Right lobe of liver (tissue), 6 donors: ENCODE results near the gene GATA5. TPM values are rescaled to one million over a fixed set of nuclear protein-coding genes. Genes with fewer than 3 reads are reported as not detected.

Experiments used
- ATAC-seq, 4 donors: fragments of 200-7000 bp; cut with Tn5 transposase; one replicate each; pipeline ENCODE4 v1.9.1; 2020; ENCODE audit warnings: mild to moderate bottlenecking in 4 of 4, moderate library complexity in 4 of 4
- DNase-seq, 3 donors: peaks; one replicate each; pipeline ENCODE4 v3.0.0-alpha.2; 2020
- H3K27ac ChIP-seq, 3 donors: fragments of 200-600 bp; one replicate each; pipeline ENCODE4 v1.8.0; 2022
- H3K27me3 ChIP-seq, 2 donors: fragments of 200-600 bp; one replicate each; pipeline ENCODE4 v1.8.0; 2022
- H3K36me3 ChIP-seq, 4 donors: fragments of 200-600 bp; sonication (generic) in 1 of 4; one replicate each; pipeline versions ENCODE4 v1.5.1 to v1.8.0; 2017 to 2022; ENCODE audit warnings: control low read depth in 1 of 4
- H3K4me1 ChIP-seq, 4 donors: fragments of 200-600 bp; sonication (generic) in 1 of 4; one replicate each; pipeline versions ENCODE4 v1.5.1 to v1.8.0; 2017 to 2022; ENCODE audit warnings: control low read depth in 1 of 4
- H3K4me3 ChIP-seq, 3 donors: fragments of 200-600 bp; one replicate each; pipeline ENCODE4 v1.8.0; 2022
- H3K9me3 ChIP-seq, 4 donors: fragments of 200-600 bp; sonication (generic) in 1 of 4; one replicate each; pipeline versions ENCODE4 v1.5.1 to v1.8.0; 2017 to 2022; ENCODE audit warnings: control low read depth in 1 of 4
- POLR2A ChIP-seq: fragments of 450-650 bp; IDR thresholded peaks from one replicate; pipeline ENCODE4 v1.6.1; 2017; ENCODE audit warnings: antibody characterized with exemption, mild to moderate bottlenecking
- WGBS: methylation state at CpG from one replicate; pipeline ENCODE4 v1.1.6; 2018; ENCODE audit warnings: low coverage, low lambda C conversion rate; ENCODE audit not compliant: insufficient coverage; ENCODE audit errors: missing lambda C conversion rate; 5-methylcytosine and 5-hydroxymethylcytosine counted together
- intact Hi-C, 2 donors: fragments of 100-400 bp; cut with DNase I; formaldehyde crosslinking; loops; one replicate each; pipeline versions ENCODE4 v1.11.2 to v1.14.1; 2022
- total RNA-seq, 6 experiments: library from RNA; depleted of rRNA in 2 of 6; stranded (reverse); fragments of >200 nt in 2 of 6; fragmentation: NEBNext Ultra II Directional in 3 of 6; extraction: Animal tissue kit (Norgen Biotek cat#: 25700) in 3 of 6; gene quantifications; one replicate each; pipeline versions ENCODE4 v1.1.0 to v1.2.4, GENCODE V29; 2016 to 2023
- TF ChIP-seq, protein P1 (sequence below), 4 donors: fragments of 200-600 bp in 3 of 4; fragments of 450-650 bp in 1 of 4; IDR thresholded peaks; one replicate each; pipeline versions ENCODE4 v1.5.1 to v1.8.0; 2016 to 2022; ENCODE audit warnings: antibody characterized with exemption in 4 of 4, mild to moderate bottlenecking in 2 of 4
- donor health status: DM: no; HTN: yes; CAD: no.
- donor health status: DM: no; HTN: no; CAD: no.
- donor health status: DM: no; HTN: no; CAD: no.
- donor health status: DM: no; HTN: yes; CAD: no.
- donor health status: DM: no; HTN: yes; CAD: no.

GATA5 gene
- total RNA-seq, 6 experiments from 2014 or later: 0.12 to 0.56 (median 0.26) TPM

DNA sequence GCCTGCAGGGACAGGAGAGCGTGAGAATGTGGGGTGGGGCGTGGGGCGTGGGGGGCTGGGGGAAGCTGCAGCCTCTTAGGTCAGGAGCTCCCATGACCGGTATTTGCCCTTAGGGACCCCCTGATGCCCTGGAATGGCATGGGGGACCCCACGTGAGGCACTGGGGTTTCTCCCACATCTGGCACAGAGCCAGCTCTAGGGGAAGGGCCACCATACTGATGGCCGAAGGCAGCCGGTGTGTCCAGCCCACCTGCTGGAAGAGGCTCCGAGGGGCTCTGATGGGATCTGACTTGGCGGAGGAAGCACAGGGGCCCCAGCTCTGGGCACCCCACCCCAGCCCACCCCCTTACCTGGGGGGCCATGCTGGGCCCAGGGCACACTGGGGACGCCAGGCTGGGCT lies 10.8 kb downstream of the GATA5 start:
- no peak overlapping the region for H3K4me3 ChIP-seq
- intact Hi-C loops: no loop called here
- H3K4me1 ChIP-seq: no peaks in the 10 kb centered on the region
- no peaks in the 10 kb centered on the region for H3K9me3 ChIP-seq
- no peaks in the 10 kb centered on the region for H3K27me3 ChIP-seq
- H3K27ac ChIP-seq: no peak overlapping the region
- ATAC-seq (no peak), DNase-seq (no peak)
- WGBS: 100% methylated on average over 3 of the region's 10 CpGs
- no peaks in the 10 kb centered on the region for H3K36me3 ChIP-seq
- TF ChIP-seq, protein P1, sequence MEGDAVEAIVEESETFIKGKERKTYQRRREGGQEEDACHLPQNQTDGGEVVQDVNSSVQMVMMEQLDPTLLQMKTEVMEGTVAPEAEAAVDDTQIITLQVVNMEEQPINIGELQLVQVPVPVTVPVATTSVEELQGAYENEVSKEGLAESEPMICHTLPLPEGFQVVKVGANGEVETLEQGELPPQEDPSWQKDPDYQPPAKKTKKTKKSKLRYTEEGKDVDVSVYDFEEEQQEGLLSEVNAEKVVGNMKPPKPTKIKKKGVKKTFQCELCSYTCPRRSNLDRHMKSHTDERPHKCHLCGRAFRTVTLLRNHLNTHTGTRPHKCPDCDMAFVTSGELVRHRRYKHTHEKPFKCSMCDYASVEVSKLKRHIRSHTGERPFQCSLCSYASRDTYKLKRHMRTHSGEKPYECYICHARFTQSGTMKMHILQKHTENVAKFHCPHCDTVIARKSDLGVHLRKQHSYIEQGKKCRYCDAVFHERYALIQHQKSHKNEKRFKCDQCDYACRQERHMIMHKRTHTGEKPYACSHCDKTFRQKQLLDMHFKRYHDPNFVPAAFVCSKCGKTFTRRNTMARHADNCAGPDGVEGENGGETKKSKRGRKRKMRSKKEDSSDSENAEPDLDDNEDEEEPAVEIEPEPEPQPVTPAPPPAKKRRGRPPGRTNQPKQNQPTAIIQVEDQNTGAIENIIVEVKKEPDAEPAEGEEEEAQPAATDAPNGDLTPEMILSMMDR (IDR thresholded peaks at IDR 0.05): no peak
- no peak for TF ChIP-seq POLR2A

GRCh38 chr20:62464425-62464770 lies 11.4 kb downstream of the GATA5 start:
- no peaks in the 10 kb centered on the region for H3K27me3 ChIP-seq
- intact Hi-C loops: no loop called here
- no peaks in the 10 kb centered on the region for H3K4me1 ChIP-seq
- no peak overlapping the region for H3K4me3 ChIP-seq
- no peak overlapping the region for H3K27ac ChIP-seq
- WGBS: 60% methylated on average over 3 of the region's 10 CpGs
- H3K36me3 ChIP-seq: no peaks in the 10 kb centered on the region
- no peaks in the 10 kb centered on the region for H3K9me3 ChIP-seq
- DNase-seq (no peak), ATAC-seq (no peak)
- no peak for TF ChIP-seq POLR2A
- TF ChIP-seq, protein P1 (IDR thresholded peaks at IDR 0.05): no peak

- Histone ChIP-seq H3K4me1 (no peaks in the 10 kb centered on the region), H3K27ac (no peak overlapping the region), H3K36me3 (no peaks in the 10 kb centered on the region), H3K9me3 (no peaks in the 10 kb centered on the region), H3K4me3 (no peak overlapping the region), H3K27me3 (no peaks in the 10 kb centered on the region)
- intact Hi-C loops: no loop called here
- no peak for TF ChIP-seq POLR2A
- TF ChIP-seq, protein P1 (IDR thresholded peaks at IDR 0.05): no peak
- DNase-seq: no peak
- no peak for ATAC-seq
- WGBS: 77% methylated on average over 10 of the region's 25 CpGs
Measured at GRCh38 chr20:62463651-62464424, 12.0 kb downstream of the GATA5 start.

- 59% methylated on average over 11 of the region's 15 CpGs for WGBS
- intact Hi-C loops: no loop called here
- no peaks in the 10 kb centered on the region for H3K36me3 ChIP-seq
- H3K9me3 ChIP-seq: no peaks in the 10 kb centered on the region
- TF ChIP-seq, protein P1 (IDR thresholded peaks at IDR 0.05): no peak
- no peak for TF ChIP-seq POLR2A
- H3K27me3 ChIP-seq: no peaks in the 10 kb centered on the region
- DNase-seq (no peak), ATAC-seq (no peak)
- H3K4me3 ChIP-seq: no peak overlapping the region
- H3K27ac ChIP-seq: no peak overlapping the region
- H3K4me1 ChIP-seq: no peaks in the 10 kb centered on the region
Measured at GRCh38 chr20:62462976-62463592, 12.7 kb downstream of the GATA5 start.
